Measurements from ENCODE around the gene ITGB3.

Gene ITGB3

GRCh38 chr17:47299239-47299910 is 45.7 kb downstream of the ITGB3 start:
- DNase-seq (ENCODE audit: low spot score), result no peak

- no peak for DNase-seq (ENCODE audit: low spot score)
These were observed 47.1 kb downstream of the ITGB3 start for GRCh38 chr17:47300718-47301117.

- no peak for DNase-seq (ENCODE audit: low spot score)
These were observed 47.5 kb downstream of the ITGB3 start for GRCh38 chr17:47301161-47301560.

- no peak for DNase-seq (ENCODE audit: low spot score)
These were observed 48.2 kb downstream of the ITGB3 start for GRCh38 chr17:47301831-47302230.

- DNase-seq (ENCODE audit: low spot score), result no peak
These were observed 50.6 kb downstream of the ITGB3 start for GRCh38 chr17:47304186-47304585.

- peak; percentile 79 for DNase-seq (ENCODE audit: low spot score)
These were observed 51.8 kb downstream of the ITGB3 start for GRCh38 chr17:47305302-47305923.

- DNase-seq (ENCODE audit: low spot score), result no peak
These were observed 56.6 kb downstream of the ITGB3 start for GRCh38 chr17:47310186-47310733.

GRCh38 chr17:47311420-47311819 is 57.8 kb downstream of the ITGB3 start:
- DNase-seq (ENCODE audit: low spot score), result no peak

GRCh38 chr17:47315451-47316266 is 62.0 kb downstream of the ITGB3 start:
- DNase-seq (ENCODE audit: low spot score), result peak; percentile 59

GRCh38 chr17:47316311-47316710 is 62.7 kb downstream of the ITGB3 start:
- DNase-seq (ENCODE audit: low spot score), result no peak

GRCh38 chr17:47317119-47317518 is 63.5 kb downstream of the ITGB3 start:
- DNase-seq (ENCODE audit: low spot score), result no peak

GRCh38 chr17:47318197-47318918 is 64.7 kb downstream of the ITGB3 start:
- DNase-seq (ENCODE audit: low spot score), result no peak

GRCh38 chr17:47320879-47321502 is 67.4 kb downstream of the ITGB3 start:
- DNase-seq (ENCODE audit: low spot score), result no peak

GRCh38 chr17:47323382-47324223 is 70.0 kb downstream of the ITGB3 start, which contains the start of gene EFCAB13:
EFCAB13 (plus strand) TSS chr17:47323955; CDS start chr17:47328354, 4,399 bp downstream.
- DNase-seq (ENCODE audit: low spot score), result peak; percentile 83

- DNase-seq (ENCODE audit: low spot score), result peak; percentile 34
These were observed 70.8 kb downstream of the ITGB3 start for GRCh38 chr17:47324224-47325020.

- no peak for DNase-seq (ENCODE audit: low spot score)
These were observed 71.5 kb downstream of the ITGB3 start for GRCh38 chr17:47325176-47325575.

- no peak for DNase-seq (ENCODE audit: low spot score)
These were observed 76.9 kb downstream of the ITGB3 start for GRCh38 chr17:47330548-47330947.

GRCh38 chr17:47332287-47332686 is 78.7 kb downstream of the ITGB3 start:
- DNase-seq (ENCODE audit: low spot score), result no peak

- no peak for DNase-seq (ENCODE audit: low spot score)
These were observed 81.7 kb downstream of the ITGB3 start for GRCh38 chr17:47335101-47335936.
